Endothelial cell (in vitro differentiated cells): ENCODE data around the gene ACIN1. TPM values are rescaled to one million over a fixed set of nuclear protein-coding genes. Genes with fewer than 3 reads are reported as not detected.

Source experiments
- DNase-seq: peaks from one replicate; pipeline ENCODE4 v3.0.0; 2021; ENCODE audit warnings: low spot score
- H3K27ac Mint-ChIP-seq: one replicate; pipeline ENCODE4 v1.8.0; 2021; ENCODE audit warnings: mixed read lengths, inconsistent platforms; ENCODE audit not compliant: unreplicated experiment
- H3K27me3 Mint-ChIP-seq: one replicate; pipeline ENCODE4 v1.8.0; 2021; ENCODE audit warnings: mild to moderate bottlenecking, moderate library complexity, mixed read lengths, inconsistent platforms; ENCODE audit not compliant: unreplicated experiment
- H3K36me3 Mint-ChIP-seq: one replicate; pipeline ENCODE4 v1.8.0; 2021; ENCODE audit warnings: mild to moderate bottlenecking, low read depth, mixed read lengths, inconsistent platforms; ENCODE audit not compliant: unreplicated experiment
- H3K4me1 Mint-ChIP-seq: one replicate; pipeline ENCODE4 v1.8.0; 2021; ENCODE audit warnings: mild to moderate bottlenecking, mixed read lengths, inconsistent platforms; ENCODE audit not compliant: unreplicated experiment
- H3K4me3 Mint-ChIP-seq: one replicate; pipeline ENCODE4 v1.8.0; 2021; ENCODE audit warnings: mild to moderate bottlenecking, mixed read lengths, inconsistent platforms; ENCODE audit not compliant: unreplicated experiment
- H3K9me3 Mint-ChIP-seq: one replicate; pipeline ENCODE4 v1.8.0; 2021; ENCODE audit warnings: mixed read lengths, inconsistent platforms; ENCODE audit not compliant: unreplicated experiment
- total RNA-seq: library from RNA; stranded (reverse); fragmentation: NEBNext Ultra II Directional; extraction: Animal tissue kit (Norgen Biotek cat#: 25700); gene quantifications from one replicate; pipeline ENCODE4 v1.2.1, GENCODE V29; 2021; ENCODE audit not compliant: unreplicated experiment
- TF ChIP-seq, protein P1 (sequence below): fragments of 200-600 bp; sonication (generic); IDR thresholded peaks from one replicate; pipeline ENCODE4 v1.5.0; 2021; ENCODE audit warnings: antibody characterized with exemption; ENCODE audit not compliant: unreplicated experiment

The ACIN1 gene
- total RNA-seq, 1 donor from 2014 or later = 226 TPM

- DNase-seq = no peak
- peaks cover 11% of the 10 kb centered on the region for H3K27me3 Mint-ChIP-seq
- H3K27ac Mint-ChIP-seq = no peak overlapping the region
- peaks cover 43% of the 10 kb centered on the region for H3K4me1 Mint-ChIP-seq
- no peaks in the 10 kb centered on the region for H3K9me3 Mint-ChIP-seq
- TF ChIP-seq, protein P1, sequence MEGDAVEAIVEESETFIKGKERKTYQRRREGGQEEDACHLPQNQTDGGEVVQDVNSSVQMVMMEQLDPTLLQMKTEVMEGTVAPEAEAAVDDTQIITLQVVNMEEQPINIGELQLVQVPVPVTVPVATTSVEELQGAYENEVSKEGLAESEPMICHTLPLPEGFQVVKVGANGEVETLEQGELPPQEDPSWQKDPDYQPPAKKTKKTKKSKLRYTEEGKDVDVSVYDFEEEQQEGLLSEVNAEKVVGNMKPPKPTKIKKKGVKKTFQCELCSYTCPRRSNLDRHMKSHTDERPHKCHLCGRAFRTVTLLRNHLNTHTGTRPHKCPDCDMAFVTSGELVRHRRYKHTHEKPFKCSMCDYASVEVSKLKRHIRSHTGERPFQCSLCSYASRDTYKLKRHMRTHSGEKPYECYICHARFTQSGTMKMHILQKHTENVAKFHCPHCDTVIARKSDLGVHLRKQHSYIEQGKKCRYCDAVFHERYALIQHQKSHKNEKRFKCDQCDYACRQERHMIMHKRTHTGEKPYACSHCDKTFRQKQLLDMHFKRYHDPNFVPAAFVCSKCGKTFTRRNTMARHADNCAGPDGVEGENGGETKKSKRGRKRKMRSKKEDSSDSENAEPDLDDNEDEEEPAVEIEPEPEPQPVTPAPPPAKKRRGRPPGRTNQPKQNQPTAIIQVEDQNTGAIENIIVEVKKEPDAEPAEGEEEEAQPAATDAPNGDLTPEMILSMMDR = no peak
- H3K36me3 Mint-ChIP-seq = peaks cover 19% of the 10 kb centered on the region
- no peak overlapping the region for H3K4me3 Mint-ChIP-seq
Measured at GRCh38 chr14:23101986-23102625, 7.2 kb upstream of the ACIN1 start.

DNA sequence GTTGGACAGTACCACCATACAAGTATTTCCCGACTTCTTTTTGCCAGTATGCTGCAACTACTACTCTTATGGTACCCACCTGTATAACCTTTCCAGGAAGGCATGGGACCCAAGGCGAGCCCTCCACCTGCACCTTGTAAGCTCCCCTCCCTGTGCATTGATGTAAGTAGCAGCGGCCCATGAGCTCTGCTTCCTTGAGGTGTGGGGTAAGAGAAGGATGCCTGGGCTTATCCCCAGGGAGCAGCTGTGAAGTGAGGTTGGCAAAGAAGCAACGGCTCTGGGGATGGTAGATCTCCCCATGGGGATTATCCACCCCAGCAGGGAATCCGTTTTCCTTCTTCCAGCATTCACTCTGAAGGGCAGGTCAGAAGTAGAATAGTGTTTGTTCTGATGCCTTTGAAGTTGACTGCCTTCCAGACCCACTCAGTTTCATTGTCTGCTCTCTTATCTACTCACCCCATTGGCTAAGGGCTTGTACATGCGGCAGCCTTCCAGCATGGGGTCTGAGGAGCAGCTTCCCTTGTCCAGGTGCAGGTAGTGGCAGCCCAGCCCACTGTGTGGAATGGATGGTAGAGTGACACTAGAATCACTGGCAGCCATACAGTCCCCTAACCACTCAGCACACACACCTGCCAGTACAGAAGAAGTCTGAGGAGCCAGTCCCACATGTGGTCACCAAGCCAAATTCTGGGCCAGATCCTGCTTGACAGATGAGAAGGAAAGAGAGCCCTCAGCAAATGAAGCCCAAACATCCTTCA, 6.5 kb upstream of the ACIN1 start:
- Mint-ChIP-seq H3K4me1 (peaks cover 44% of the 10 kb centered on the region), H3K27ac (no peak overlapping the region)
- TF ChIP-seq, protein P1 = no peak

GRCh38 chr14:23099212-23099861, 4.4 kb upstream of the ACIN1 start:
- Mint-ChIP-seq H3K36me3 (peaks cover 17% of the 10 kb centered on the region), H3K4me1 (peaks cover 32% of the 10 kb centered on the region), H3K4me3 (no peak overlapping the region), H3K27me3 (peaks cover 9% of the 10 kb centered on the region), H3K27ac (no peak overlapping the region), H3K9me3 (no peaks in the 10 kb centered on the region)
- DNase-seq = no peak
- TF ChIP-seq, protein P1 = no peak

More for the DNA sequence above, 6.5 kb upstream of the ACIN1 start:
- DNase-seq = no peak
- Mint-ChIP-seq H3K4me3 (no peak overlapping the region), H3K9me3 (no peaks in the 10 kb centered on the region), H3K36me3 (peaks cover 17% of the 10 kb centered on the region), H3K27me3 (peaks cover 12% of the 10 kb centered on the region)

- Mint-ChIP-seq H3K36me3 (peaks cover 17% of the 10 kb centered on the region), H3K4me3 (no peak overlapping the region), H3K27ac (no peak overlapping the region), H3K4me1 (peaks cover 28% of the 10 kb centered on the region), H3K9me3 (no peaks in the 10 kb centered on the region), H3K27me3 (peaks cover 4% of the 10 kb centered on the region)
- TF ChIP-seq, protein P1 = no peak
- DNase-seq = no peak
Measured at GRCh38 chr14:23097786-23098185, 2.9 kb upstream of the ACIN1 start.
